HG03095 (cell line): Measurements from ENCODE around the gene PASK.
A peak's percentile ranks its signal among the peaks of the same experiment; 100 is the strongest.

Experiments
- ATAC-seq: cut with Tn5 transposase; IDR thresholded peaks from one replicate; pipeline ENCODE4 v1.9.1; 2021; ENCODE audit warnings: moderate library complexity; ENCODE audit not compliant: unreplicated experiment

Gene PASK

DNA sequence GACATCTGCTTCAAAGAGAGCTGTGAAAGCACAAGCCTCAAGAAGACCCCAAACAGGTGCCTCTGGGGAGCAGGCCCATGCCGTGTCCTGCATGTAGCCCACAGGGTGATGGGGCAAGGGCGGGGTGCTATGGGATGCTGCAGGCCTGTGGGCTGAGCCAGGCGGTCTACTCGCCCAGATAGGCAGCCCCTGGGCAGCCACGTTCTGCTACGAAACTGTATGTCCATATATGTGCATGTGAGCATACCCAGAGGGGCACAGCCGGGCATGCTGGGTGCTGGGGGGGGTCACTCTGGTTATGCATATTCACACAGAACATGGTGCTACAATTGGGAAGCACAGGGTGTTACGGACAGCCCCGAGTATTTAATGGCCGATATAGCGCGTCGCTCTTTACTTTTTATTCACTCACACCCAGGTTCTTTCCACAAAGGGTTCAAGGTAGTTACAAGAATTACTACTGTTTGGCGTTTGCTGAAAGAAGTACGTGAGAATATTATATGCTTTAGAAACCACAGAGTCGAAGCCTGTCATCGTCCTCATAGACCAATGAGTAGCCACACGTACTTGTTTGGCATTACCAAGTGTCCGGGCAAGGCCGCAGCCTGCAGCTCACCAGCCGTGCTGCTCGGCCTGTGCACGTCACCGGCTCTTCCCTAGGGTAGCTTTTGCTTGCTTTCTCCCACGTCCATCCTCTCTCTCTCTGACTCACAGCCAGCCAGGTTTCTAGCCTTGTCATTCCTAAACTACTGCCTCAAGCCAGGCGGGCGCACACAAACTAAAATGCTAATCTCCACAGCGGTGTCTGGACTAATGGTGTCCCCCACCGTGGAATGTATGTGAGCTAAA is 61.6 kb downstream of the PASK start:
- peak; percentile 66 for ATAC-seq

DNA sequence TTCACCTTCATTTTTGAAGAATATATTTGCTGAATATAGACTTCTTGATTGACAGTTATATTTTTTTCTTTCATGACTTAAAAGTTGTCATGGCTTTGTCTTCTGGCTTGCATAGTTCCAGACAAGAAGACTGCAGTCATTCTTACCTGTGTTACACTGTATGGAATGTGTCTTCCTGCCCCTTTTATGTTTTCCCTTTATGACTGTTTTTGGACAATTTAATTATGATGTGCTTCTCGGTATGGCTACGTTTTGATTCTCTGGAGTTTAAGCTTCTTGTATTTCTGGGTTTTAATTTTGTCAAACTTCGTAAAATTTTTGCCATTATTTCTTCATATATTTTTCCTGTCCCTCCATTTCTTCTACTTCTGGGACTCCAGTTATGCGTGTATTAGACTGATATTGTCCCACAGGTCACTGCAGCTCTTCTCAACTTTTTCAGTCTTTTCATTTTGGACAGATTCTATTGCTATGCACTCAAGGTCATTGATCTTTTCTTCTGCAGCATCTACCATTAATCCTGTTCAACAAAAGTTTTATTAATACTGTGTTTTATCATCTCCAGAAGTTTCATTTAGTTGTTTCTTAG is 64.3 kb downstream of the PASK start:
- no peak for ATAC-seq

DNA sequence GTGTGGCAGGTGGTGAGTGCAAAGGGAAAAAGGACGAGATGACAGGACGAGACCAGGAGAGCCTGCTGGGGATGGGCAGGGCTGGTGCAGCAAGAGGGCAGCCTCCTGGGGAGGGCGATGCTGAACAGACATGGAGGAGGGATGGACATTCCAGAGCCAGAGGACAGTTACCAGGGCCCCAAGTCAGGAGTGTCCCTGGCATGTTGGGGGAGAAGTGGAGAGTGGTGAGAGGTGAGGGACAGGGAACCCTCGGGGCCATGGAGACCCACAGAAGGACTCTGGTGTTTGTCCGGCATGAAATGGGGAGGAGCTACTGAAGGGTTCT is 66.2 kb downstream of the PASK start:
- no peak for ATAC-seq

DNA sequence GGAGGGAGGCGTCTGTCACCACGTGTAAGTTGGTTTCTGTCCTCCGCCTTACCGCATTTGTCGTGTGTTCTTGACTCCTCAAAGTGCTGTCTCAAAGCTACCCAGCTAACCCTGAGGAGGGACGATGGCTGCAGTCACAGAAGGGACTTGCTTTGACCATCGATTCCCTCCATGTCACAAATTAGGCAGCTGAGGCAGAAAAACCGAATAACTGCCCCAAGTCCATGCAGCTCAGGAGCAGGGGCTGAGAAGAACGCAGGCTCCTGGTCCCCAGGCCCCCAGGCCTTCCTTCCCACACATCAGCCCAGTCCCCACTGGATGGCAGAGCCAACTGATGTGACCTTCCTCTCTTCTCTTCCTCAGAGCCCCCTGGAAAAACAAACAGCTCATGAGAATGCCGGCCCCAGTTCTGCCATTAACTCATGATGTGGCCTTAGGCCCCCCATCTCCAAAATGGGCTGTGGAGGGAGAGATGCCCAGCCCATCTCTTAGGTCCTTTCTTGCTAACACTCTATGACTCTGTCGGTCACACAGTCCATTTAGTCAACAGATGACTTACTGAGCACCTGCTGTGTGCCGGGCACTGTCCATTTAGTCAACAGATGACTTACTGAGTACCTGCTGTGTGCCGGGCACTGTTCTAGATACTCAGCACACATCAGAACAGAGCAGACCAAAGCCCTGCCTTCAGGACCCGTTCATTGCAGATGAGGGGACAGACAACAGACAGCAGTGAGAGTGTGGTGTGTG is 66.8 kb downstream of the PASK start:
- ATAC-seq = no peak

DNA sequence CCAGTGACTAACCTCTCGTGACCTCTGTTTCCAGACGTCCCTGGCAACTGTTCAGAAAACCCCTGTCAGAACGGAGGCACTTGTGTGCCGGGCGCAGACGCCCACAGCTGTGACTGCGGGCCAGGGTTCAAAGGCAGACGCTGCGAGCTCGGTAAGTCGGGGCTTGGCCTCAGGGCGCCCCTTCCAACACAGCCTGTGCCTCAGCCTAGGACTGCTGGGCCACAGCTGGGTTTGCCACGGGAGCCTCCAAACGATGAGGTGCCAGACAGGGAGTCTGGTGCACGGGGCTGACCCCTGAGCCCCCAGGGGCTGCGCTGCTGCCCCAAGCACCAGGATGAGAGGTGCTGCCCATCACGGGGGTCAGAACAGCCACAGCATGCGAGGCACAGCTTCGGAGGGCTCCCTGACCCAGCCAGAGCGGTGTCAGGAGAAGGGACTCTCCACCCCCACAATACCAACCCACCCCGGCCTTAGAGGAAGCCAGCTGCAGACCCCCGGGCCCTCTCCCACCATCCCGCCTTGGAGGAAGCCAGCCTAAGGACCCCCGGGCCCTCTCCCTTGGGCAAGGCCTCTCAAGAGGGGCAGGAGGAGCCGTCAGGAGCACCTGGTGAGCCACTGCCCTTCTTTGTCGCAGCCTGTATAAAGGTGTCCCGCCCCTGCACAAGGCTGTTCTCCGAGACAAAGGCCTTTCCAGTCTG is 67.5 kb downstream of the PASK start:
- no peak for ATAC-seq

DNA sequence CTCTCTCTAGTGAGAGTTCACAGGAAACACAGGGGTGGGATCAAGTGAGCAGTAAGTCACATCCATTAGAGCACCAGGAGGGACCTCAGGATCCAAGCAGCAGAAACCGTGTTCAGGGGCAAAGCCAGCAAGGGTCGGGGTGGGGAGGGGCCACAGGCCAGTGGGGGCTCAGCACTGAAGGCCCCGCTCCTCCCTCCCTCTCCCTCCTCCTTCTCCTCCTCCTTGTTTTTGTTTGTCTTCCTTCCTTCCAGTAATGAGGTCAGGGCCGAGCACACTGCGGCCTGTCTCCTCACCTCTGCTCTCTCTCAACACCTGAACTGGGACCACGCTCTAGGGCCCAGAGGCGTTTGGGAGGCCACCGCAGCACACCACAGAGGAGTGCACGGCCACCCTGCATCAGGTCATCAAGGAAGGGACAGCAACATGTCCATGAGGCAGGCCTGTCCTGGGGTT is 68.1 kb downstream of the PASK start:
- no peak for ATAC-seq

DNA sequence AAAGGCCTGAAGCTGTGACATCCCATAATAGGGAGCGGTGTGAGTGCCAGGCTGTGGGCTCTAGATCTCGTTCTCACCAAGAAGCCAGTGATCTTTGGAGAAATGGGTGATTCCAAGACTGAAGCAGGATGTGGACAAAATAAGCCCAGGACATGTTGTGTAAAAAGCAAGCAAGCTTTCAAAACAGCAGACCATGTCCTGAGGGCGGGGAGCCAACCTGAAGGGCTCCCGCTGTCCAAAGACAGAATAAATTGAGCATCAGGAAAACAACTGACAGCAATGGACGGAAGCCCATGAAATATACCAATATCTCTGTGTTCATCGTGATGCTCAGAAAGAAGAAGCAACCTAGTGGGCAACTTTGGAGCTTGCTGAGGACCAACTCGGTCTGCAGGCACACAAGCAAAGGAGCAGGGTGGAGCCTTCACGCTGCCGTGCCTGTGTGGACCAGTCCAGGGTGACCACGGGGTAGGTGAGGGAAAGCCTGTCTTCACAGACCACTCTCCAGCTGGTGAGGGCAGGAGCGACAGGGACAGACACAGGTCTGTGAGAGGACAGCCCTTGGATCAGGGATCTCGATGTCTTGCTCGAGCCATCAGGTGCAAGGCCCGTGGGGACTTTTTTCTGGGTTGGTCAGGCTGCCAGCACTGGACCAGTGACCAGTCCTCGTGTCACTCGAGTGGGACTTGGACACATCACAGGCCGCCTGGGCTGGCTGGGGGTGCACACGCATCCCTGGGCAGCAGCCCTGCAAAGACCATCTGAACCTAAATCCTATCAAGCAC is 68.7 kb downstream of the PASK start:
- no peak for ATAC-seq

DNA sequence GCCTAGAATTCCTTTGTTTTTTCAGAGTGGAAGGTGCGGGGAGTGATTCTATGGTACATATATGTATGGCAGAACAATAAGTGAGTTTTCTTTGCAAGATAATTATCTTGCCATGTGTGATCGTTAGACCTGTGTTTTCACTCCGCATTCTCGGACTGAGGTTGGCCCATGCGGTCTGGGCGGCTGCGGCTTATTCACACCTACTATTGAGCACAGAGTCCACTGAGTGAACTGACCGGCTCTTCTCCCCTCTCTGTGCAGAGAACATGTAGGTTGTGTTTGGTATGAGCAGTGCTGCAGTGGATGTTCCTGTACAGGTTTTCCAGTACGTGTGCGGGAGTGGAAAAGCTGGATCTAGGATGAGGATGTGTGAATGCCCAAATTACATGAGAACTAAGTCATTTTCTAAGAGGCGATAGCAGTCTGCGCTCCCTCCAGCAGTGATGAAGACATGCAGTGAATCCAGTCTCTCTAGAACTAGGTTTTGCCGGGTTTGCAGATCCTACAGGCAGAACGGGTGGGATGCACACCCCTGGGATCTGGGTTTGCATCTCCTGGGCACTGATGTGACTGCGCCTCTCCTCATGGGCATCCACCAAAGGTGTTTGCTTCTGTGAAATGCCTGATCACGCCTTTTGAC is 74.3 kb downstream of the PASK start:
- ATAC-seq = no peak

DNA sequence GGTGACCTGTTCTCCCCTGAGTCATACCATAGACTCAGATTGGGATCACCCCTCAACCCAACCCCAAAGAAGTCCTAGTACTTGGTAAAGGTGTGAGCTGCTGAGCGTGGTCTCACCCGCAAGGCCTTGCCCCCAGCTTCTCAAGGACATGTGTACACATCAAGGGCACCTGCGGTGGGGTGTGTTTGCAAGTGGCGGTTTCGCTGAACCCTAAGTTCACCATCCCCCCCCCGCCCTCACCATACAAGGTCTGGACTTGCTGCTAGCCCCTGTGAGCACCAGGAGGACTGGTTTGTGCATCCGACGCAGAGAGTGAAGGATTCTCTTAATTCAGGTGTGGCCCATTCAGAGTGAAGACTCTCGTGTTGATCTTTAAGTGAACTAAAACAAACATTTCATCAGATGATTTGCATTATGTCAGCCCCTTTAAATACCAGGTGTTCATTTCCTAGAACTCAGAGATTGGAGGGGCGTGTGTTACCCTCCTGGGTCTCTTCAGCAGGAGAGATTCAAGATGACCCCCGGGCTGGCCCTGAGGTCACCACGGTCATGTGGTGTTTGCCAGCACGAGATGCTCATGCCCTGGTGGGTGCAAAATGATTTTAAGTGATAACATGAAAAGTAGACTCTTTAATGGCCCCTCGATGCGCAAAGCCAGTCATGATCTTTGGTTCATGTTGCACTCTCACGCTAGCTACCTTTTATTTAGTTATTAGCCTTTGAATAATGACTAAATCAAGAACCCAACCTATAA is 75.0 kb downstream of the PASK start:
- ATAC-seq = no peak

DNA sequence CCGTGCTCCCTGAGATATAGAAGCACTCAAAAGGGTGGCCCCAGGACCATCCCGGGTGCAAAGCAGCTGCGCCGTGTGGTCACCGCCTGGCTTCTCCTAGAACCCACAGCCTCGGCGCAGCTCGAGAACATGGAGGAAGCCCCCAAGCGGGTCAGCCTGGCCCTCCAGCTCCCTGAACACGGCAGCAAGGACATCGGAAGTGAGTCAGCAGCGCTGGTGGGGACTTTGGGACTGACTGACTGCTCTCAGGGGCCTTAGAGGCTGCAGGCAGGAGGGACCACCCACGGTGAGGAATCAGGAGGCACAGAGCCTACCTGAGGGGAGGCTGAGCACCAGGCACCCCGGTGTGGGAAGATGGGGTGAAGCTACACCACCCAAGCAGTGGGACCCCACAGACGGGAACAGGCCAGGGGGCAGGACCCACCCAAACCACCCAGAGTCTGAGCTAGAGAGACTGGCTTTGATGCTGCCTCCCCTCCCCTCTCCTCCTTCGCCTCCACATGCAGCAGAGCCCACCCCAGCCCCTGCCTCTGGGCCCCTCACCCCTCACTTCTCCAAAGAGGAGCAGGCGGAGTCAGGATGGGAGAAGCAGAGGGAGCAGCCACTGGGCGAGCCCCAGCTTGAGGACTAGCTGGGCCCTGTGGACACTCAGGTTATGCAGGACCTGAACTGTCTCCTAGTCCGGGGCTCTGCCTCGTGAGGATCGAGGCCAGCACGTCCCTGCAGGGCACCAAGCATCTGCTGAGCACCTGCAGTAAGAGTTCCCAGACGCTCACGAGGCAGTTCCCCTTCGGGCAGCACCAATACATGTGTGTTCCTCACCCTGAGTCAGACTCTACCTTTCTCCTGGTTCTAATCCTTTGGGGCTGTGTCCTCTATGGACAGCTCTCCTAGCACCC is 75.9 kb downstream of the PASK start:
- no peak for ATAC-seq

DNA sequence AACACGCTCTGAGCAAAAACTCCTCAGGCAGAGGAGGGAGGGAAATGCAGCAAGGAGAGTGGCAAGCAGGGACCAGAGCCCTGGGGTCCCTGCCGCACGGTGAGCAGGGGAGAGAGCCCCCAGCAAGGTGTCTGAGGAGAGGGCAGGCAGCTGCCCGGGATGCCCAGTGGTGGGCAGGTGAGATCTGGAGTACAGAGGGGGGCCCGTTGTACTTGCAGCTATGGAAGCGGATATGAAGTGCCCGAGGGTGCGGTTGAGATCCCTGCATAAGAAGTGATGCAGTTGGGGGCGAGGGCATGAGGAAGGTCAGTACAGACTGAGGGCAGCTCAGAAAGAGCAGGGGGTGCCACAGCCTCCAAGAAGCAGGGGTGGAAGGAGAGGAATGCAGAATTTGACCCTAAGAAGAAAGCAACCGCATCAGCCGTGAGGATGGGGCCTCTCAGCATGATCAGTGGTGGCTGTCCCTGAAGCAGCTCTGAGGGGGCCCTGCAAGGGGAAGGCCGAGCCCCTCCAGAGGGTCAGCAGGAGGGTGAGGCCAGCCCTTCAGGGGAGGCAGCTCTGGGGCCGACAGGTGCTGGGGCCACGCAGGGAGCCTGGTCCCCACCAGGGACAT is 76.6 kb downstream of the PASK start:
- no peak for ATAC-seq

DNA sequence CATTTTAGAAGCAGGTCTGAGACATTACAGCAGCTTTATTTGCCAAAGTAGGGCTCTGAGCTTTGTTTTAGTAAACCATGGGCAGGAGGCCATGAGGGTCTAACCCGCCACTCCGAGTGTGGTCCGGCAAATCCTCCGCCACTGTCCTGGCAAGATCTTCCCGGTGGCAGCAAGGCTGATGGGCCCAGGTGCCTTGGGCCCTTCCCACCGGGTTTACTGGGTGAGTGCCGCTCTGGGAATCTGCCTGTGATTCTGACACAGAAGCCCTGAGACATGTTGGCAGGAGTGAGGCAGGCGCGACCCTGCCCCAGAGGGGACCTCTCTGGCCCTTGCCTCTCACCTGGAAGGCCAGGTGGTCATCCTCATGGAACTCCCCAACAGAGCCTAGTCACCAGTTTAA is 77.1 kb downstream of the PASK start:
- ATAC-seq = no peak

DNA sequence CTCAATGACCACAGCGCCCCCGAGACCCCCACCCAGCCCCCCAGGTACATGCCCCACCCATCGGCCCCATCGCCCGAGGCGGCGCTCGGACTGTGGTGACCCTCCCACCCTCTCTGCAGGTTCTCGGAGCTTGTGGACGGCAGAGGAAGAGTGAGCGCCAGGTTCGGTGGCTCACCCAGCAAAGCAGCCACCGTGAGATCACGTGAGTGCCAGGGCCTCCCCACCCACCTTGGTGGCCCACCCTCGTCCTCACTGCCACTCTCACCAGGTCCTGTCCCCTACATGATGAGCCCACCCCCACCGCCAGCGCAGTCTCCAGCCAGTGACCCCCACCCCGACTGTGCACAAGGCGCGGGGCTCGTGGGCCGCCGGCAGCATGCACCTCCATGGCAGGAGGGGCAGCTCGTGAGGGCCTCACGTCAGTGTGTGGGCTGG is 77.6 kb downstream of the PASK start:
- no peak for ATAC-seq

DNA sequence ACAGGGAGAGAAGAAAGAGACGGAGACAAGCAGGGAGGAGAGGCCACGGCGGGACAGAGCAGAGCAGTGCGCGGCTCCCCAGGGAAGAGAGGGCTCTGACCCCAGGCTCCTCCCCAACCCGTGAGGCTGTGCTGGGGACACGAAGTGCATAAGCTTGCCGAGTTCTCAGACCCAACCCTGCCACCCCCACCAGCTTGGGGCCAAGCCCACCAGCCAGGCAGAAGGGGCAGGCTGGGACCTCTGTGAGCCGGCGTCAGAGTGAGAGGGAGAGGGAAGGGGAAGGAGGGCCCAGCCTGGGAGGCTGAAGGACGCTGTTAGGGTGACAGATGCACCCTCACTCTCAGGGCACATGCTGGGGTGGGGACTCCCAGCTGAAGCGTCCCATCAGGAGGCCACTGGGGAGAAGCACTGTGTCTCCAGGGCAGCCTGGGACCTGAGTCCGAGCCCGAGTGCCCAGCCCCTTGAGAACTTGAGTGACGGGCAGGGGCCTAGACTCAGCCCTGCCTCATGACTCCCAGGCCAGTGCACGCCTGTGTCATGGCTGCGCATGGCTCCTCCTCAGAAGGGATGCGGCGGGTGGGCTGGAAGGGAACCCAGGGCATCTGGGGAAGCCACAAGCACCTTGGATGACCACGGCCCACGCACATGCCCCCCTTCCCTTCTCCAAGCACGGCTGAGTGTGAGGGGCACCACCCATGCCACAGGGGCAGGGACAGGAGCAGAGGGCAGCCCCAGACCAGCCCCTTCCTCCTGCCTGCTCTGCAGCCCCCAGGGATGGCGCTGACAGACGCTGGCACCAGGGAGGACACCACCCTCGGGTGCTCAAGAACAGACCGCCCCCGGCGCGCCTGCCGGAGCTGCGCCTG is 78.2 kb downstream of the PASK start:
- no peak for ATAC-seq

DNA sequence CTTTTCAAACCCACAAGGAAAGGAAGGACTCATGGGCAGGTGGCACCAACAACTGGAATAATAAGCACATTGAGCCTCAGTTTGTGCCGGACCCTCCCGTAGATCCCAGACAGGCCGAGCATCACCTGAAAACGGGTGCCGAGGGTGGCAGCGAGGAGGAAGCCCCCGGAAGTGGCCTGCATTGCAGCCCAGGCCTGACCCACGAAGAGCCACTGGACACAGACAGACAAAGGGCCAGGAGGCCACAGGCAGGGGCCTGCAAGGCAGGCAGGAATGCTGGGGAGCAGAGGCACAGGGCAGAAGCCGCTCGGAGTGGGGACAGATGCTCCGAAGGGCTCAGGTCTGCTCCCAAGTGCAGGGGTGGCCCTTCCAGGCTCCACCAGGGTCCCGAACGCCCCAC is 78.9 kb downstream of the PASK start:
- no peak for ATAC-seq

DNA sequence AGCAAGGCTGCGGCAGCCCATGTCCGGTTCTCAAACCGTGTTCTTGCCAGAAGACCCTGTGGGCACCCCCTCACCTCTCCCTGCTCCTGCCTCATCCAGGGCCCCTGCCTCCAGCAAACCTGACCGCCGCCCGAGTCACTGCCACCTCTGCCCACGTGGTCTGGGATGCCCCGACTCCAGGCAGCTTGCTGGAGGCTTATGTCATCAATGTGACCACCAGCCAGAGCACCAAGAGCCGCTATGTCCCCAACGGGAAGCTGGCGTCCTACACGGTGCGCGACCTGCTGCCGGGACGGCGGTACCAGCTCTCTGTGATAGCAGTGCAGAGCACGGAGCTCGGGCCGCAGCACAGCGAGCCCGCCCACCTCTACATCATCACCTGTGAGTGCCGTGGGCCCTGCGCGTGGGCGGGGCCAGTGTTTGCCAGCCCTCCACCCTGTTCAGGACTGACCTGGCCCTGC is 79.4 kb downstream of the PASK start:
- ATAC-seq = no peak
